ENCODE measurements around the gene ZNF644.
"Not testable (repeated sequence)": the region's sequence is repeated elsewhere in the genome, so short reads cannot be mapped to it uniquely, and the experiment has no call there.

Gene ZNF644

GRCh38 chr1:91021686-91022517 is at the start of gene ZNF644:
Gene ZNF644, minus strand, starts transcription at chr1:91022035. Its CDS starts 39,682 bp downstream, at chr1:90982353.
- peak; percentile 91 for DNase-seq (ENCODE audit: low spot score)
- ATAC-seq (ENCODE audit: low read depth), result peak; percentile 81

GRCh38 chr1:91070298-91070697 is 48.5 kb upstream of the ZNF644 start:
- Histone ChIP-seq H3K27me3 (ENCODE audit: insufficient read depth, poor library complexity, severe bottlenecking) (no peaks in the 10 kb centered on the region), H3K36me3 (ENCODE audit: low read depth) (no peaks in the 10 kb centered on the region), H3K4me3 (ENCODE audit: severe bottlenecking) (no peak overlapping the region), H3K4me1 (ENCODE audit: insufficient read depth, poor library complexity, severe bottlenecking) (no peaks in the 10 kb centered on the region), H3K9me3 (ENCODE audit: severe bottlenecking) (no peaks in the 10 kb centered on the region), H3K27ac (ENCODE audit: poor library complexity, severe bottlenecking) (no peak overlapping the region)
- no peak for ATAC-seq (ENCODE audit: low read depth)
- DNase-seq (ENCODE audit: low spot score), result no peak
- TF ChIP-seq CTCF (IDR thresholded peaks at IDR 0.05; ENCODE audit: poor library complexity, severe bottlenecking), result no peak

More at GRCh38 chr1:91021686-91022517, at the start of gene ZNF644:
- Histone ChIP-seq H3K27me3 (ENCODE audit: insufficient read depth, poor library complexity, severe bottlenecking) (no peaks in the 10 kb centered on the region), H3K27ac (ENCODE audit: poor library complexity, severe bottlenecking) (peak within 1 kb of the TSS; percentile 91), H3K4me3 (ENCODE audit: severe bottlenecking) (peak within 1 kb of the TSS; percentile 93), H3K9me3 (ENCODE audit: severe bottlenecking) (no peaks in the 10 kb centered on the region), H3K4me1 (ENCODE audit: insufficient read depth, poor library complexity, severe bottlenecking) (peaks cover 43% of the 10 kb centered on the region), H3K36me3 (ENCODE audit: low read depth) (peaks cover 37% of the 10 kb centered on the region)
- no peak for TF ChIP-seq CTCF (IDR thresholded peaks at IDR 0.05; ENCODE audit: poor library complexity, severe bottlenecking)

GRCh38 chr1:91066538-91066937 is 44.7 kb upstream of the ZNF644 start:
- Histone ChIP-seq H3K9me3 (ENCODE audit: severe bottlenecking) (no peaks in the 10 kb centered on the region), H3K27ac (ENCODE audit: poor library complexity, severe bottlenecking) (no peak overlapping the region), H3K4me3 (ENCODE audit: severe bottlenecking) (no peak overlapping the region), H3K27me3 (ENCODE audit: insufficient read depth, poor library complexity, severe bottlenecking) (no peaks in the 10 kb centered on the region), H3K4me1 (ENCODE audit: insufficient read depth, poor library complexity, severe bottlenecking) (no peaks in the 10 kb centered on the region), H3K36me3 (ENCODE audit: low read depth) (no peaks in the 10 kb centered on the region)
- DNase-seq (ENCODE audit: low spot score), result no peak
- ATAC-seq (ENCODE audit: low read depth), result no peak
- TF ChIP-seq CTCF (IDR thresholded peaks at IDR 0.05; ENCODE audit: poor library complexity, severe bottlenecking), result no peak

GRCh38 chr1:91065337-91065736 is 43.5 kb upstream of the ZNF644 start:
- H3K36me3 ChIP-seq (ENCODE audit: low read depth), result no peaks in the 10 kb centered on the region
- no peaks in the 10 kb centered on the region for H3K9me3 ChIP-seq (ENCODE audit: severe bottlenecking)
- no peaks in the 10 kb centered on the region for H3K4me1 ChIP-seq (ENCODE audit: insufficient read depth, poor library complexity, severe bottlenecking)
- H3K27ac ChIP-seq (ENCODE audit: poor library complexity, severe bottlenecking), result no peak overlapping the region
- H3K27me3 ChIP-seq (ENCODE audit: insufficient read depth, poor library complexity, severe bottlenecking), result no peaks in the 10 kb centered on the region
- TF ChIP-seq CTCF (IDR thresholded peaks at IDR 0.05; ENCODE audit: poor library complexity, severe bottlenecking), result no peak
- no peak for ATAC-seq (ENCODE audit: low read depth)
- H3K4me3 ChIP-seq (ENCODE audit: severe bottlenecking), result no peak overlapping the region
- no peak for DNase-seq (ENCODE audit: low spot score)

- ATAC-seq (ENCODE audit: low read depth); H3K27ac ChIP-seq (ENCODE audit: poor library complexity, severe bottlenecking); DNase-seq (ENCODE audit: low spot score): not testable (repeated sequence)
Observed at GRCh38 chr1:91063403-91063802, 41.6 kb upstream of the ZNF644 start.

More at GRCh38 chr1:91063403-91063802, 41.6 kb upstream of the ZNF644 start:
- not testable (repeated sequence) for H3K9me3 ChIP-seq (ENCODE audit: severe bottlenecking); H3K36me3 ChIP-seq (ENCODE audit: low read depth); H3K27me3 ChIP-seq (ENCODE audit: insufficient read depth, poor library complexity, severe bottlenecking); H3K4me3 ChIP-seq (ENCODE audit: severe bottlenecking); H3K4me1 ChIP-seq (ENCODE audit: insufficient read depth, poor library complexity, severe bottlenecking)

Data from RWPE2 (cell line).